ENCODE results near the gene OXA1L. TPM values are rescaled to one million over a fixed set of nuclear protein-coding genes. Genes with fewer than 3 reads are reported as not detected.
A peak's percentile ranks its signal among the peaks of the same experiment; 100 is the strongest.

Gene OXA1L
- total and polyA plus RNA-seq, 2 of the 13 experiments (the other 11 are each of a cell fraction or from before 2014, with no cell fraction given): 230 to 589 TPM

- no peak overlapping the region for H3K4me3 ChIP-seq (replicated peaks in 1 of 3; ENCODE audit: insufficient read depth in 1 of 3, low read depth in 2 of 3, low read length in 3 of 3)
- H3K27ac ChIP-seq (ENCODE audit: extremely low read length, insufficient read depth, low read length): no peak overlapping the region
- no peaks in the 10 kb centered on the region for H3K36me3 ChIP-seq (replicated peaks in 1 of 2; ENCODE audit: control insufficient read depth in 1 of 2, insufficient read depth in 2 of 2, low read length in 2 of 2)
- H4K20me1 ChIP-seq (ENCODE audit: insufficient read depth, low read length): no peaks in the 10 kb centered on the region
- H3K4me2 ChIP-seq (ENCODE audit: low read depth, low read length): no peak overlapping the region
- ChIA-PET CTCF (ENCODE audit: low intra/inter-chr PET ratio, low total read pairs) (no interaction called here), POLR2A (interaction anchor here (1.2 to 1.9 kb wide), 2 partner anchors 13 to 28 kb away, joined by 3 to 9 read pairs; partner anchors contain the start of gene OXA1L)
- ATAC-seq (no peak), DNase-seq (ENCODE audit: low spot score) (no peak), FAIRE-seq (no peak)
- in situ Hi-C loops (cut with HindIII; ENCODE audit: extremely low pct_ligation_motif_present, low pct_unique_long_range_greater_than_20kb): no loop called here
- BruUV-seq (replicated peaks): no TSS peak
- H3K9ac ChIP-seq (ENCODE audit: insufficient read depth, low read depth, low read length): no peak overlapping the region
- H3K9me3 ChIP-seq (ENCODE audit: low read length): no peaks in the 10 kb centered on the region
- no peak overlapping the region for H2AFZ ChIP-seq (ENCODE audit: low read length)
- no peaks in the 10 kb centered on the region for H3K27me3 ChIP-seq (ENCODE audit: control insufficient read depth in 1 of 2, insufficient read depth in 2 of 2, low read length in 2 of 2)
- WGBS (ENCODE audit: low lambda C conversion rate): 69% methylated on average over 5 of the region's 5 CpGs
- no peaks in the 10 kb centered on the region for H3K79me2 ChIP-seq (ENCODE audit: insufficient read depth, low read length)
- intact Hi-C loops (cut with micrococcal nuclease; ENCODE audit: unreplicated experiment): no loop called here
- H3K4me1 ChIP-seq (ENCODE audit: insufficient read depth, low read length): peaks cover 34% of the 10 kb centered on the region
- TF ChIP-seq ZNF513 (CRISPR knock-in tag; conservative IDR thresholded peaks at IDR 0.05) (no peak), HDAC2 (CRISPR knock-in tag; IDR thresholded peaks at IDR 0.05) (no peak), ZNF263 (CRISPR knock-in tag; IDR thresholded peaks at IDR 0.05) (peak; percentile 71), ZNF33A (CRISPR knock-in tag; IDR thresholded peaks at IDR 0.05; ENCODE audit: borderline replicate concordance) (no peak)
These were observed 27.5 kb downstream of the OXA1L start for GRCh38 chr14:22793976-22794375.

GRCh38 chr14:22794551-22794951 lies 28.1 kb downstream of the OXA1L start:
- ATAC-seq (no peak), DNase-seq (ENCODE audit: low spot score) (no peak), FAIRE-seq (no peak)
- in situ Hi-C loops (cut with HindIII; ENCODE audit: extremely low pct_ligation_motif_present, low pct_unique_long_range_greater_than_20kb): no loop called here
- Histone ChIP-seq H3K79me2 (ENCODE audit: insufficient read depth, low read length) (no peaks in the 10 kb centered on the region), H3K4me2 (ENCODE audit: low read depth, low read length) (no peak overlapping the region), H3K9me3 (ENCODE audit: low read length) (no peaks in the 10 kb centered on the region), H3K9ac (ENCODE audit: insufficient read depth, low read depth, low read length) (no peak overlapping the region), H3K27me3 (ENCODE audit: control insufficient read depth in 1 of 2, insufficient read depth in 2 of 2, low read length in 2 of 2) (no peaks in the 10 kb centered on the region), H2AFZ (ENCODE audit: low read length) (no peak overlapping the region), H3K36me3 (replicated peaks in 1 of 2; ENCODE audit: control insufficient read depth in 1 of 2, insufficient read depth in 2 of 2, low read length in 2 of 2) (no peaks in the 10 kb centered on the region), H4K20me1 (ENCODE audit: insufficient read depth, low read length) (no peaks in the 10 kb centered on the region), H3K4me3 (replicated peaks in 1 of 3; ENCODE audit: insufficient read depth in 1 of 3, low read depth in 2 of 3, low read length in 3 of 3) (no peak overlapping the region), H3K4me1 (ENCODE audit: insufficient read depth, low read length) (peaks cover 34% of the 10 kb centered on the region), H3K27ac (ENCODE audit: extremely low read length, insufficient read depth, low read length) (no peak overlapping the region)
- POLR2A ChIA-PET: interaction anchor here (0.8 to 1.9 kb wide), 3 partner anchors 12 to 47 kb away, joined by 3 to 9 read pairs (median 3); partner anchors contain the start of gene OXA1L
- WGBS (ENCODE audit: low lambda C conversion rate): 83% methylated on average over 7 of the region's 7 CpGs
- intact Hi-C loops (cut with micrococcal nuclease; ENCODE audit: unreplicated experiment): no loop called here
- CTCF ChIA-PET (ENCODE audit: low intra/inter-chr PET ratio, low total read pairs): no interaction called here
- BruUV-seq (replicated peaks): no TSS peak
- TF ChIP-seq RERE (CRISPR knock-in tag; IDR thresholded peaks at IDR 0.05; ENCODE audit: low read depth): no peak
- no peak for TF ChIP-seq SKI (IDR thresholded peaks at IDR 0.05; ENCODE audit: partially characterized antibody)
- TF ChIP-seq DR1 (CRISPR knock-in tag; IDR thresholded peaks at IDR 0.05): no peak
- TF ChIP-seq ZNF3 (CRISPR knock-in tag; IDR thresholded peaks at IDR 0.05): no peak
- TF ChIP-seq SP5 (CRISPR knock-in tag; IDR thresholded peaks at IDR 0.05; ENCODE audit: borderline replicate concordance, low read depth): no peak
- no peak for TF ChIP-seq NPAS2 (CRISPR knock-in tag; IDR thresholded peaks at IDR 0.05; ENCODE audit: borderline replicate concordance)
- no peak for TF ChIP-seq MED13 (CRISPR knock-in tag; IDR thresholded peaks at IDR 0.05)
- no peak for TF ChIP-seq SETDB1 (CRISPR knock-in tag; IDR thresholded peaks at IDR 0.05; ENCODE audit: borderline replicate concordance)
- no peak for TF ChIP-seq JARID2 (CRISPR knock-in tag; IDR thresholded peaks at IDR 0.05; ENCODE audit: insufficient replicate concordance)

Data from HepG2 (cell line).